ENCODE data around the gene ATG10.

Gene ATG10

DNA sequence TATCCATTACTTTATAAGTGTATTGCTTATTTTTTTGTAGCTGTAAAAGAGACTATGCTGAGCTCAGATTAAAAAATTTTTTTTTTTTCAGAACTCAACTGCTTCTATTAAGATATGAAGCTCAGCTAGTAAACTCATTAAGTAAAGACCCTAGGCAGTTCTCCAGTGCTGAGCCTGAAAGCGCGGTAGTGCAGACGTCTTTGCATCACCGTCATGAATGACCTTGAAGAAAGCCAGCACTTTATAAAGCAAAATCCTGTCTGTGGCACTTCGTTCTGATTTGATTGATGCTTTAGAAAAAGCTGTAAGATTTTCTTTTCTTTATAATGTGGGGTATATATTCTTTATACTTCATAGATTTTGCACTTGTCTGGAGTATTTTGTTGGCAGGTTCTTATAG, 105.7 kb downstream of the ATG10 start:
- H3K36me3 ChIP-seq: no peaks in the 10 kb centered on the region
- no peaks in the 10 kb centered on the region for H3K4me1 ChIP-seq
- H3K27me3 ChIP-seq: no peaks in the 10 kb centered on the region
- DNase-seq: no peak
- H3K4me3 ChIP-seq (ENCODE audit: low read depth, low read length): no peak overlapping the region
- H3K9me3 ChIP-seq: no peaks in the 10 kb centered on the region
- TF ChIP-seq CTCF (IDR thresholded peaks at IDR 0.05; ENCODE audit: low read depth, low read length): no peak

- no peaks in the 10 kb centered on the region for H3K4me1 ChIP-seq
Measured at GRCh38 chr5:82091617-82092016, 119.8 kb downstream of the ATG10 start.

DNA sequence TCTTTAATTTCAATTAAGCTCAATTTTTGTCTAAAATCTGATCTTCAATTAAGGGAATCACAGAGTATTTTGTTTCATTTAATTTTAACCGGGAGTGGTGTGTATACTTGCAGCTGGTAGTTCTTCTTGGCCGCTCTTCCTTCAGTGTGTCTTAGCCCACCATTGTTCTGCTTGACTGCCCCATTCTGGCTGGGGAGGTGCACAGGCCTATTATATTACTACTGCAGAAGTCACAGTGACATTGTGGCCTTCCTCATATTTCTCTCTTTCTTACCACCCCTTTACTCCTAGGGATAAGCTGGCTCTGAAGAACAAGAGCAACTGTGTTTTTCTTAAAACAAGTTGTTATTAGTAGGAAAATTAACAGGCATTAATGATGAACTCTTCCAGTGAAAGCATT, 123.7 kb downstream of the ATG10 start:
- H3K36me3 ChIP-seq: no peaks in the 10 kb centered on the region
- no peak for DNase-seq
- H3K4me3 ChIP-seq (ENCODE audit: low read depth, low read length): no peak overlapping the region
- H3K27me3 ChIP-seq: no peaks in the 10 kb centered on the region
- no peaks in the 10 kb centered on the region for H3K4me1 ChIP-seq
- no peak for TF ChIP-seq CTCF (IDR thresholded peaks at IDR 0.05; ENCODE audit: low read depth, low read length)
- no peaks in the 10 kb centered on the region for H3K9me3 ChIP-seq

More at GRCh38 chr5:82091617-82092016, 119.8 kb downstream of the ATG10 start:
- no peaks in the 10 kb centered on the region for H3K36me3 ChIP-seq
- DNase-seq: no peak
- H3K9me3 ChIP-seq: no peaks in the 10 kb centered on the region
- H3K4me3 ChIP-seq (ENCODE audit: low read depth, low read length): no peak overlapping the region
- TF ChIP-seq CTCF (IDR thresholded peaks at IDR 0.05; ENCODE audit: low read depth, low read length): no peak
- no peaks in the 10 kb centered on the region for H3K27me3 ChIP-seq

- no peaks in the 10 kb centered on the region for H3K4me1 ChIP-seq
- DNase-seq: no peak
- no peaks in the 10 kb centered on the region for H3K36me3 ChIP-seq
- TF ChIP-seq CTCF (IDR thresholded peaks at IDR 0.05; ENCODE audit: low read depth, low read length): no peak
- H3K9me3 ChIP-seq: no peaks in the 10 kb centered on the region
- no peaks in the 10 kb centered on the region for H3K27me3 ChIP-seq
- H3K4me3 ChIP-seq (ENCODE audit: low read depth, low read length): no peak overlapping the region
Measured at GRCh38 chr5:82096249-82096648, 124.4 kb downstream of the ATG10 start.

- no peak for TF ChIP-seq CTCF (IDR thresholded peaks at IDR 0.05; ENCODE audit: low read depth, low read length)
- H3K4me3 ChIP-seq (ENCODE audit: low read depth, low read length): no peak overlapping the region
- H3K27me3 ChIP-seq: no peaks in the 10 kb centered on the region
- H3K4me1 ChIP-seq: no peaks in the 10 kb centered on the region
- H3K36me3 ChIP-seq: no peaks in the 10 kb centered on the region
- H3K9me3 ChIP-seq: no peaks in the 10 kb centered on the region
- no peak for DNase-seq
Measured at GRCh38 chr5:82100303-82101077, 128.7 kb downstream of the ATG10 start.

GRCh38 chr5:82104872-82105271, 133.0 kb downstream of the ATG10 start:
- Histone ChIP-seq H3K9me3 (no peaks in the 10 kb centered on the region), H3K36me3 (no peaks in the 10 kb centered on the region), H3K4me1 (no peaks in the 10 kb centered on the region), H3K4me3 (ENCODE audit: low read depth, low read length) (no peak overlapping the region), H3K27me3 (no peaks in the 10 kb centered on the region)
- no peak for DNase-seq
- no peak for TF ChIP-seq CTCF (IDR thresholded peaks at IDR 0.05; ENCODE audit: low read depth, low read length)

Data from BE2C (cell line).